Occipital lobe (tissue), 2 donors: ENCODE data around the gene BCL7B. TPM values are rescaled to one million over a fixed set of nuclear protein-coding genes. Genes with fewer than 3 reads are reported as not detected.
"Not testable (repeated sequence)": the region's sequence is repeated elsewhere in the genome, so short reads cannot be mapped to it uniquely, and the experiment has no call there.

Experiments
- DNase-seq: peaks from one replicate; lab custom pipeline; 2025; lab: John Stamatoyannopoulos, UW
- total RNA-seq: library from RNA; depleted of rRNA; stranded (reverse); fragments of >200 nt; gene quantifications from one replicate; pipeline ENCODE4 v1.2.3, GENCODE V29; 2014

Gene BCL7B
- total RNA-seq, 1 donor from 2014 or later: 9.4 TPM

GRCh38 chr7:73573276-73573675 is 15.8 kb upstream of the BCL7B start:
- DNase-seq: no peak

DNA sequence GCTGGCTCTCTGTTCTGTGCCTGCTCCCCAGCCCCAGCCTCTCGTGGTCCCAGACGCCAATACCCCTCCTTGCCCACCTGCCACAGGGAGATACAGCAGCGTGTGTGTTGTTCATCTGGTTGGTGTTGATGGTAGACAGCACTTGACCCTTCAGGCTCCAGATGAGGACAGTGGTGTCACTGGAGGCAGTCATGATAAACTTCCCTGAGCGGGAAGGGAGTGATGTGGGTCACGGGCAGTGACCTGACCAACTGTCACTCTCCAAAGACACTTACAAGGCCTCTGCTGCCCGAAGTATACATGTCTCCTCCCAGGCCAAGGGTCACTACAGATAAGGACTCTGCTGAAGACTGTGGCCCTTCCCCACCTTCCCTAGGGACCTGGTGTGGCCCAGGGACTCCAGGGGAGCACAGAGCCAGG is 15.3 kb upstream of the BCL7B start:
- DNase-seq: no peak

- no peak for DNase-seq
Measured at GRCh38 chr7:73570977-73571376, 13.5 kb upstream of the BCL7B start.

GRCh38 chr7:73570521-73570920 is 13.0 kb upstream of the BCL7B start:
- no peak for DNase-seq

DNA sequence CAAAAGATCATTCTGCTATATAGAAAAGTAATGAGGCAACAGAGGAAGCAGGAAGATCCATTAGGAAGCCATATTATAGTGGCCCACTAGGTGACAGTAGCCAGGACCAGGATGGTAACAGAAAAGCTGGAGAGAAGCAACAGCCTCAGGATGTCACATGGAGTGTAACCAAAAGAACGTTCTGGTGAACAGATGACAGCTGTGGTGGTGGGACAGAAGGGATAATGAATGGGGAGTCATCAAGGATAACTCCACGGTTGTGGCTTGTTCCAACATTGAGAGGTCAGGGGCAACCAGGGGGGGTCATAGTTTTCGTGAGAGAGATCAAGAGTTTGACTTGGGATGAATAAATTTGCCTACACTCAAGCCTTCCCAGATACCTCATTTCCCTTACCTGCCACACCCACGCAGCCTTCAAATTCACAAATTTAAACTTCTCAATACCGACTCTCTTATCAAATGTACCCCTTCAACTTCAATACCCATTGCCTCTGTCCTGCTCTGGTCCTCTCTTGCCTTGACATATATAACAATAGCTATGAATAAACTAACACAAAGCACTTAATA is 11.6 kb upstream of the BCL7B start:
- no peak for DNase-seq

DNA sequence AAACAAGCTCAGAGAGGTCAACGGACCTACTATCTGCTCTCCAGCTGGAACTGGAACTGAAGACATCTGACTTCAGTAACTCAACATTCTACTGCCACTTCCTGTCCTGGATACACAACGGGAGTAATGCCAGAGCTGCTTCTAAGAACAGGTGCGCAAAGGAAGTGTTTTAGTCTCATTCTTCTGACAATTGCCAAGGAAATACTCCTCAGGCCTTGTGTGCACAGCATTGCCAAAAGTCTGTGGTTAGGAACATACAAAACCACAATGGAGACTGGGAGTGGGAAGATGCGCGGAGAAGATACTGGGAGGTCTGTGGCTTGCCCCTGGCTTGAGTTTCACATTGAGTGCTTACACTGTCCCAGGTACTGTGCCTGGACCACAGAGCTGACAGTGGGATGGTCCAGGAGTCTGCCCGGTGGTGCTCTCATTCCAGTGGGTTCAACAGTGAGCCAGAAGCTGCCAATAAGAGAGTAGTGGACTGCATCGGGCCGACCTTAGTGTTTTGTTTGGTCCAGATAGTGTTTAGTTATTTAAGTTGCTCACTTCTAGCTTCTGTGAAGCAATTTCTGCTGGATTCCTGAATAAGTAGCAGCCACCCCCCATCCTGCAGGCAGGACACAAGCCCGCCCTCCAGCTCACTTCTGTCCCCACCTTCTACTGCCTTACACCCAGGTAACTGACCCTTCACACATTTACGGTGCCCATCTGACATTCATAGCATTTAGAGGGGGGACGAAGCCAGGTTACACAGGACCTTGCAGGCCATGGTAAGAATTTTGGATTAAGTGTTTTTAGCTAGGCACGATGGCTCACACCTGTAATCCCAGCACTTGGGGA is 10.6 kb upstream of the BCL7B start:
- DNase-seq: no peak

GRCh38 chr7:73567140-73567539 is 9.7 kb upstream of the BCL7B start:
- no peak for DNase-seq

DNA sequence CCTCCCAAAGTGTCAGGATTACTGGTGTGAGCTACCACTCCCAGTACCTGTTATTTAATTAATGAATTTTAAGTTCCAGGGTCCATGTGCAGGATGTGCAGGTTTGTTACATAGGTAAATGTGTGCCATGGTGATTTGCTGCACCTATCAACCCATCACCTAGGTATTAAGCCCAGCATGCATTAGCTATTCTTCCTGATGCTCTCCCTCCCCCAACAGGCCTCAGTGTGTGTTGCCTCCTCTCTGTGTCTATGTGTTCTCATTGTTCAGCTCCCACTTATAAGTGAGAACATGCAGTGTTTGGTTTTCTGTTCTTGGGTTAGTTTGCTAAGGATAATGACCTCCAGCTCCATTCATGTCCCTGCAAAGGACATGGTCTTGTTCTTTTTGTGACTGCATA is 8.9 kb upstream of the BCL7B start:
- DNase-seq: not testable (repeated sequence)

DNA sequence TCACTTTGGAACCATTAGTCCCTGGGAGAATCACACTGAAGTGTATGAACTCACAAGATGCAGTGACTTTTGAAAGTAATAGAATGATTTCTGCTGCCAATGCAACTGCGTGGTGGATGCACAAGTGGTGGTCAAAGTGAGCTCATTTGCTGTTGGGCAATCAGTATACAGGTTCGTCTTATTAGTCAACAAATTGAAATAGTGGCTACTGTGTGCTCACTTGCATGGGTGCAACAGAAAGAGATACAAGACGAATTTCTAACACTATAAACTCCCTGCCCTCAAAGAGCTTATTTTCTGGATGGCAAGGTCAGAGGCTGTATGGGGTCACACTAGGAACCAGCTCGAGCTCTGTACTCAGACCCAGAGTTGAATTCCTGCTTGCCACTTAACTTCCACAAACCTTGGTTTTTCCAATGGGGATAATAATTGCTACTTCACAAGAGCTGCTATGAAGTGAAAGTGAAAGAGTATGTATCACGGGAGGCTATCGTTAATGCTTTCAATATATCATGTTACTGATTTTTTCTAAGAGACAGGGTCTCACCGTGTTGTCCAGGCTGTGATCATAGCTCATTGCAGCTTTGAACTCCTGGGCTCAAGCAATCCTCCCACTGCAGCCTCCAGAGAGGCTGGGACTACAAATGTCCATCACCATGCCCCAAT is 8.3 kb upstream of the BCL7B start:
- DNase-seq: no peak

DNA sequence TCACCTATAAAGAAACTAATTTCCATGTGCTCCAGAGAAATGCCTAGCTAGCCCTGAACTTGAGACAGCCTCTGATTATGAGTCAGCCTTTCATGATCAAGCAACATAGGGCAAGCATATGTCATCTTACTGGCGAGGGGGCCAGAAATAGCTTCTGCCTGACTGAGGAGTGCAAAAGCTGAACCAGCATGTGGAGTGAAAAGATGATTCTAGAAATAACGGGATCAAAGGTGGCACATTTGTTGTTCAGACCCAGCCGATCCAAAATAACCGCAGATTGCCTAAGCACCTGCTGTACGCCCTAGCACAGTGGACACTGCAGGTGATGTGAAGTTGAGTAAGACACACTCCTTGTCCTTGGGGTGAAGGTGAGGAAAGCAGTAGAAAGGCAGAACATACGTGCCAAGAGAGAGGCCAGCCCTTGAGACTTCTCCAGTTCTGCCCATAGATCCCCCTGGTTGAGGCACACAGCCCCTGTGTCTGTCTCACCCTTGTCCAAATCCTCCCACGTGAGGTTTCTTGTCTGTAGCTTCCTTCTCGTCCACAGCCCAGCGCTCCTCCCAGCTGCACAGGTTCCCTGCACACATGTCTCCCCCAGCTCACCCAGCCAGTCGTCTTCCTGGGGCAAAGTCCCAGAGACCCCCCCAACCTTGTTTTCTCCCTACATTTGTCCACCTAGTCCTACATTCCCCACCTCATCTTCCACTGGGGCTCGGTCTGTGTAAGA is 2.8 kb upstream of the BCL7B start:
- DNase-seq: no peak

DNA sequence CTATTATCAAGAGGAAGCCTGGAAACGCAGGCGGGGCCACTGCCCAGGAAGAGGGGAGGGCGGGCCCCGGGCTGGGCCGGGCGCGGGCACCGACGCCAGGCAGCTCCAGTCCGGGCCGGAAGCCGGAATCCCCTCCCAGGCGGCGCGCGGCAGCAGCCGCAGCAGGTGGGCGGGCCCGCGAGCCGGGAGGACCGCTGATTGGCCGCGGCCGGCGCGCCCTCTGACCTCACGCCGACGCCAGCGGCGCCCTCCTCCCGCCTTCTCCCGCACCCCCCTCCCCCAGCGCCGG is 438 bp downstream of the BCL7B start:
- DNase-seq: peak; percentile 85

DNA sequence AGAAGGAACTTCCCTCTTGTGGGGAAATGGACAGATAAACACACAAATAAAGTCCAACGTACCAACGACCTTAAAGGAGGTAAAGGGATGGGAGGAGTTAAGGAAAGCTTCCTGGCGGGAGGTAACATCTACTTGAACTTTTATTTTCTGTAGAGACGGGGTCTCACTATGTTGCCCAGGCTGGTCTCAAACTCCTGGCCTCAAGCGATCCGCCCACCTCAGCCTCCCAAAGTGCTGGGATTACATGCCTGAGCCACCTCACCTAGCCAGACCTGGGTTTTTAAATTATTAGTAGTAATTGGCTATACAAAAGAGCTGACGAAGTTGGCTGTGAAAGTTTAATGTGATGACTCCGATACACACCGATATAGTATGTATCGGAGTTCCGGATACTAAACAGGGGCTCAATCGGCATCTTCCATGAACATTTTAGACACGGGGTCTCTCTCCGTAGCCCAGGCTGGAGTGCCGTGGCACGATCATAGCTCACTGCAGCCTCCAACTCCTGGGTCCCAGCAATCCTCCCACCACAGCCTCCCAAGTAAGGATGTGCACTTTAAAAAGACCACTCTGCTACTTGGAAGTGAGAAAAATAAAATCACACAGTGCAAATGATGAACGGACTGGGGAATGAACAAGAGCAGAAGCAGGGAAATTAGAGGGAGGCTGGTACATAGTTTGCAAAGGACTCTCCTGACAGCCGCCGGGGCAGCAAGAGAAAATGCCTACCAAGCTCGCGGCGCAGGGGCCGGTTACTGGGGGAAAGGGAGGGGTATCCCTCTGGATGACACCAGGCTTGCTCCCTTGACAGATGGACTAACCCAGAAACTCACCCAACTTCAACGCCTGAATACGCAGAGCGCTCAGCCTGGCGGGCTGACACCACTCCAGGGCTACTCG is 1.0 kb downstream of the BCL7B start:
- no peak for DNase-seq

DNA sequence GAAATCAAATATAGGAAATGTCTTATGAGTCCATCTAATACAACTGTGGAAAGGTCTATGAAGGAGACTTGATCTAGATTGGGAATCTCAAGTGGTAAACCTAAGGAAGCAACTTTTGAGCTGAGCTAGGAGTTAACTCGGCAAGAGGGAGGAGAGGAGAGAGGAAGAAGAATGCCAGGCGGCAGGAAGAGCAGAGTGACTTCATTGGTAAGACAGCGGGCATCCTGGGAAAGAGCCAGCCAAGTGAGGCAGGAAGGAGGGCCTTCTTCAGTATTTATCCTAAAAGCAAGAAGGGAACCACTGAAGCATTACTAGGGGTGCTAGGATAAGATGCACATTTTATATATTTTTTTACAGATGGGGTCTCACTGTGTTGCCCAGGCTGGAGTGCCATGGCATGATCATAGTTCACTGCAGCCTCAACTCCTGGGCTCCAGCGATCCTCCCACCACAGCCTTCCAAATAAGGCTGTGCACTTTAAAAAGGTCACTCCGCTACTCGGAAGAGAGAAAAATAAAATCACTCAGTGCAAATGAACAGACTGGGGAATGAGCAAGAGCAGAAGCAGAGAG is 2.0 kb downstream of the BCL7B start:
- DNase-seq: no peak

DNA sequence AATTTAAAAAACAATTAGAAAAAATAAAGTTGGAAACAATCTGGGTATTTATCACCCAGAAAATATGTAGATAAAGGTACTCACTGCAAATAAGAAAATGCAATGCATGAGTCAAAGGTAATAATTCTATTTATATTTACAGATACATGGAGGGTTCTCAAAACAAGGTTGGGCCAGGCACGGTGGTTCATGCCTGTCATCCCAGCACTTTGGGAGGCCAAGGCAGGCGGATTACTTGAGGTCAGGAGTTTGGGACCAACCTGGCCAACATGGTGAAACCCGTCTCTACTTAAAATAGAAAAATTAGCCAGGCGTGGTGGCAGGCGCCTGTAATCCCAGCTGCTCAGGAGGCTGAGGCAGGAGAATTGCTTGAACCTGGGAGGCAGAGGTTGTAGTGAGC is 7.4 kb downstream of the BCL7B start:
- DNase-seq: not testable (repeated sequence)

- DNase-seq: no peak
Measured at GRCh38 chr7:73549176-73549575, 8.3 kb downstream of the BCL7B start.

DNA sequence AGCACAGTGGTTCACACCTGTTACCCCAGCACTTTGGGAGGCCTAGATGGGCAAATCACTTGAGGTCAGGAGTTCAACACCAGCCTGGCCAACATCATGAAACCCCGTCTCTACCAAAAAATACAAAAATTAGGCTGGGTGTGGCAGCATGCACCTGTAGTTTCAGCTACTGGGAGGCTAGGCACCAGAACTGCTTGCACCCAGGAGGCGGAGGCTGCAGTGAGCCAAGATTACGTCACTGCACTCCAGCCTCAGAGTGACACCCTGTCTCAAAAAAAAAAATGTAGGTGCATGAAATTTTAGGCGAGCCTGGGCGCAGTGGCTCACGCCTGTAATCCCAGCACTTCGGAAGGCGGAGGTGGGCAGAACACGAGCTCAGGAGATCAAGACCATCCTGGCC is 9.6 kb downstream of the BCL7B start:
- DNase-seq: no peak

DNA sequence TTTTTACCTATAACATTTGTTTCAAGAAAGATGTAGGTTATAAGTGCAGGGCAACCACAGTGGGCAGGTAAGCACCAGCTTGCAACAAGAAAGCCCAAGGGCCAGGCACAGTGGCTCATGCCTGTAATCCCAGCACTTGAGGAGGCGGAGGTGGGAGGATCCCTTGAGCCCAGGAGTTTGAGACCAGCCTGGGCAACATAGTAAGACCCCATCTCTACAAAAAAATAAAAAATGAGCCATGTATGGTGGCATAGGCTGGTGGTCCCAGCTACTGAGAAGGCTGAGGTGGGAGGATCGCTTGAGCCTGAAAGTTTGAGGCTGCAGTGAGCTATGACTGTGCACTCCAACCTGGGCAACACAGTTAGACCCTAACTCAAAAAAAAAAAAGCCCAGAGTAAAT is 12.8 kb downstream of the BCL7B start:
- no peak for DNase-seq

DNA sequence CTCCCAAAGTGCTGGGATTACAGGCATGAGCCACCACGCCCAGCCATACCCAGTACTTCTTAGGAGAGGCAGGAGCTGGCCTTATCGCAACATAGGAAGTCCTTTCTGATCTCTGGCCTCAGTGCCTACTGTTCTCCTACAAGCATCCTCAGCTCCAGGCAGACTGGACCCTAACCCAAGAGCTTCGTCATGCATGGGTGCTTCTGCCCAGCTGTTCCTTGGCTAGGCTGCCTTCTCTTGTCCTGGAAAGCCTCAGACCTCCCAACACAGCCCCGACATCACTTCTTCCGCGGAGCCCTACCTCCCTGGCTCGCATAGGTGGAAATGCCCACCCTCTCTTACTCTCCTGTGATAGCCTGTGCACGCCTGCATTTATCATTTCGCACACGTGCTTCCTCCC is 15.8 kb downstream of the BCL7B start:
- no peak for DNase-seq

- no peak for DNase-seq
Measured at GRCh38 chr7:73539709-73540108, 17.8 kb downstream of the BCL7B start.

- not testable (repeated sequence) for DNase-seq
Measured at GRCh38 chr7:73538510-73538909, 19.0 kb downstream of the BCL7B start.

DNA sequence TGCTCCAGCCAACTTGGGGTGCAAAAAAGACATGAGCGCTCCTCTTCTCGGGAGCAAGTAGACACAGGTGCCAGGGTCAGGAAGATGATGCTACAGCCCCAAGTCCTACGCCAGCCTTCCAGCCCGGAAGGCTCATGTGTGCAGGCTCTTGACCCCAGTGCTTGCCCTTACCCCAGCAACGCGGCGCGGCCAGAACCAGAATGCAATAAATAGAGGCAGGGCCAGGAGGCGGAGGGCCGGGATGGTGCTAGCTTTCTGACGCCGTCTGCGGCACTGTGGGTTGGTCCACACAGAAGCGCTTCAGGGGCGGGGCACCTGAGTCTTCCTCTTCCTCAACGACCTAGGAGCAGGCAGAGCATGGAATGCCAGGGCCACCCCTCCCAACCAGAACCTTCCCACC is 20.4 kb downstream of the BCL7B start:
- DNase-seq: no peak
